OCI-LY1 (cell line): ENCODE data around the gene ZNF775.

ENCODE experiments used
- EZH2 ChIP-seq: fragments of 200-600 bp; sonication (generic), shearing (Covaris generic); IDR thresholded peaks from 2 replicates; pipeline ENCODE4 v1.8.0; 2017; ENCODE audit warnings: borderline replicate concordance, mixed run types, mild to moderate bottlenecking, antibody characterized with exemption, low read length, moderate library complexity, mixed read lengths
- TF ChIP-seq, protein P1 (sequence below): fragments of 200-600 bp; sonication (generic), shearing (Covaris generic); IDR thresholded peaks from 2 replicates; pipeline ENCODE4 v1.5.1; 2017; ENCODE audit warnings: mild to moderate bottlenecking, antibody characterized with exemption, low read length, moderate library complexity, mixed read lengths

- TF ChIP-seq, protein P1, sequence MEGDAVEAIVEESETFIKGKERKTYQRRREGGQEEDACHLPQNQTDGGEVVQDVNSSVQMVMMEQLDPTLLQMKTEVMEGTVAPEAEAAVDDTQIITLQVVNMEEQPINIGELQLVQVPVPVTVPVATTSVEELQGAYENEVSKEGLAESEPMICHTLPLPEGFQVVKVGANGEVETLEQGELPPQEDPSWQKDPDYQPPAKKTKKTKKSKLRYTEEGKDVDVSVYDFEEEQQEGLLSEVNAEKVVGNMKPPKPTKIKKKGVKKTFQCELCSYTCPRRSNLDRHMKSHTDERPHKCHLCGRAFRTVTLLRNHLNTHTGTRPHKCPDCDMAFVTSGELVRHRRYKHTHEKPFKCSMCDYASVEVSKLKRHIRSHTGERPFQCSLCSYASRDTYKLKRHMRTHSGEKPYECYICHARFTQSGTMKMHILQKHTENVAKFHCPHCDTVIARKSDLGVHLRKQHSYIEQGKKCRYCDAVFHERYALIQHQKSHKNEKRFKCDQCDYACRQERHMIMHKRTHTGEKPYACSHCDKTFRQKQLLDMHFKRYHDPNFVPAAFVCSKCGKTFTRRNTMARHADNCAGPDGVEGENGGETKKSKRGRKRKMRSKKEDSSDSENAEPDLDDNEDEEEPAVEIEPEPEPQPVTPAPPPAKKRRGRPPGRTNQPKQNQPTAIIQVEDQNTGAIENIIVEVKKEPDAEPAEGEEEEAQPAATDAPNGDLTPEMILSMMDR, result no peak
- no peak for TF ChIP-seq EZH2
Observed at GRCh38 chr7:150406567-150407421, 27.7 kb downstream of the ZNF775 start.
